Measurements from ENCODE around the gene SMNDC1. TPM values are rescaled to one million over a fixed set of nuclear protein-coding genes. Genes with fewer than 3 reads are reported as not detected.
A peak's percentile ranks its signal among the peaks of the same experiment; 100 is the strongest.
"Not testable (repeated sequence)": the region's sequence is repeated elsewhere in the genome, so short reads cannot be mapped to it uniquely, and the experiment has no call there.

The SMNDC1 gene
- polyA plus RNA-seq, 1 experiment, result 6.1 TPM

DNA sequence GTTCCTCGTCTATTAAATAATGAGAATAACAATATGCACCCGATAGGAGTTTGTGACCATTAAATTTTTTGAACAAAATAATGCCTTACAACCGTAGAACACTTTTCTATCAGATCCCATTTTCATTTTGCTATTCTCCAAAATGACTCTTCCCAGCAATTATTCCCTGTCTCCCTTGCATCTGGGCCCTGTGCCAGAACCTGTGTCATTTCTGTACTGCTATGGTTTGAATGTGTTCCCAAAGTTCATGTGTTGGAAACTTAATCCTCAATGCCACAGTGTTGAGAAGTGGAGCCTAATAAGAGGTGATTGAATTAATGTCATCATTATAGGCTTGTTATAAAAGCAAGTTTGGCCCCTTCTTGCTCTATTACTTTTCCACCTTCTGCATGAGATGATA, 33.2 kb upstream of the SMNDC1 start:
- DNase-seq (ENCODE audit: low read depth), result no peak
- no peaks in the 10 kb centered on the region for H3K36me3 ChIP-seq (ENCODE audit: control insufficient read depth, insufficient read depth, low read length)
- POLR2A ChIA-PET, result no interaction called here
- TF ChIP-seq, protein P1, sequence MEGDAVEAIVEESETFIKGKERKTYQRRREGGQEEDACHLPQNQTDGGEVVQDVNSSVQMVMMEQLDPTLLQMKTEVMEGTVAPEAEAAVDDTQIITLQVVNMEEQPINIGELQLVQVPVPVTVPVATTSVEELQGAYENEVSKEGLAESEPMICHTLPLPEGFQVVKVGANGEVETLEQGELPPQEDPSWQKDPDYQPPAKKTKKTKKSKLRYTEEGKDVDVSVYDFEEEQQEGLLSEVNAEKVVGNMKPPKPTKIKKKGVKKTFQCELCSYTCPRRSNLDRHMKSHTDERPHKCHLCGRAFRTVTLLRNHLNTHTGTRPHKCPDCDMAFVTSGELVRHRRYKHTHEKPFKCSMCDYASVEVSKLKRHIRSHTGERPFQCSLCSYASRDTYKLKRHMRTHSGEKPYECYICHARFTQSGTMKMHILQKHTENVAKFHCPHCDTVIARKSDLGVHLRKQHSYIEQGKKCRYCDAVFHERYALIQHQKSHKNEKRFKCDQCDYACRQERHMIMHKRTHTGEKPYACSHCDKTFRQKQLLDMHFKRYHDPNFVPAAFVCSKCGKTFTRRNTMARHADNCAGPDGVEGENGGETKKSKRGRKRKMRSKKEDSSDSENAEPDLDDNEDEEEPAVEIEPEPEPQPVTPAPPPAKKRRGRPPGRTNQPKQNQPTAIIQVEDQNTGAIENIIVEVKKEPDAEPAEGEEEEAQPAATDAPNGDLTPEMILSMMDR (IDR thresholded peaks at IDR 0.05; ENCODE audit: insufficient read depth, low read depth, low read length), result no peak
- H3K4me3 ChIP-seq (ENCODE audit: low read depth, low read length), result no peak overlapping the region
- CTCF ChIA-PET, result no interaction called here
- no peaks in the 10 kb centered on the region for H3K27me3 ChIP-seq (ENCODE audit: control insufficient read depth, insufficient read depth, low read length)

DNA sequence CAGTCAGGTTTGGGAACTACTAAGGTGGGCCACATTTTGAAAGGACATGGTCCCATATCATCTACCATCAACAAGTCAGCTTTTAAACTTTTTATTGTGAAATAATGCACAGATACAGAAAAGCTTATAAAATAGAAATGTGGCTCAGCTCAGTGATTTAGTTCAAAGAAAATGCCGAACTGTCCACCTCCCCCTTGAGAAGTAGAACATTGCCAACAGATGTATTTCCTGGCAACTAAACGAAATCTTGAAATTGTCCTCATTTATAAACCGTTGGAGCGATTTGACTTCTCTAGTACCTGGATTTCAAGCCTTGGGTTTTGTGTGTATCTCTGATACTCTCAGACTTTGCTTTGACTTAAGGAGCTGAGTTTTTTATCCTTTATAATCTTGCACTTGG, 32.7 kb upstream of the SMNDC1 start:
- TF ChIP-seq, protein P1 (IDR thresholded peaks at IDR 0.05; ENCODE audit: insufficient read depth, low read depth, low read length), result no peak
- Histone ChIP-seq H3K27me3 (ENCODE audit: control insufficient read depth, insufficient read depth, low read length) (no peaks in the 10 kb centered on the region), H3K4me3 (ENCODE audit: low read depth, low read length) (no peak overlapping the region), H3K36me3 (ENCODE audit: control insufficient read depth, insufficient read depth, low read length) (no peaks in the 10 kb centered on the region)
- CTCF ChIA-PET, result interaction anchor here (0.7 to 1.7 kb wide), 5 partner anchors 8 to 227 kb away, joined by 3 to 7 read pairs (median 3); no protein-coding TSS in a partner anchor
- POLR2A ChIA-PET, result no interaction called here
- no peak for DNase-seq (ENCODE audit: low read depth)

DNA sequence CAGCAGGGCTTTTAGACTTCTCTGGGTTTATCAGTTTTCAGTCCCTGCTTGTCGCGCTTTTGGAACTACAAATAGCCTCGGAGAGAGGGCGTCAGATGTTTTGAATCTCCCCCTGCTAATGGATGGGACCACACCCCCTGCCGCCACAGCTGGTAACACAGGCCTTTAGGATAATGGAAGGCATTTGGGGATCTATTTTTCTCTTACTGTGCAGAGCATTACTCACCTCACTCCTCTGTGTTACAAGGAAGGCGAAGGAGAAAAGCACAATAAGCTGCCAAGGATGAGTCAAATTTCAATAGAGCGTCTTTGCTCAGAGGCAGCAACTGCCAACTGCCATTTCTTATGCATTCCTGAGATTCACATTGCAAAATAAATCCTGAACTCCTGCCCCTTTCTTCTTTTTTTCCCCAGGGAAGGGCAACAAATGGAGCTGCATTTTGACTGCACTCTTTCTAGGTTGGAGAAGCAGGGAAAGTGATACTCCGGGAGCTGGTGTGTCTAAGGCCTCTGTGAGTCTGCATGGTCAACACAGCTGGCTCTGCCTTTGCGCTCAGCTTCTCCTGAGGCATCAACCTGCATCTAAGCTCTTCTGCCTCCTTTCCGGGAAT, 31.5 kb upstream of the SMNDC1 start:
- Histone ChIP-seq H3K36me3 (ENCODE audit: control insufficient read depth, insufficient read depth, low read length) (no peaks in the 10 kb centered on the region), H3K4me3 (ENCODE audit: low read depth, low read length) (no peak overlapping the region), H3K27me3 (ENCODE audit: control insufficient read depth, insufficient read depth, low read length) (no peaks in the 10 kb centered on the region)
- TF ChIP-seq, protein P1 (IDR thresholded peaks at IDR 0.05; ENCODE audit: insufficient read depth, low read depth, low read length), result peak; percentile 47
- ChIA-PET CTCF (interaction anchor here (0.8 to 1.7 kb wide), 8 partner anchors 8 to 228 kb away, joined by 3 to 7 read pairs (median 4); partner anchors contain the start of gene DUSP5), POLR2A (interaction anchor here (0.5 to 0.6 kb wide), 3 partner anchors 9 to 122 kb away, joined by 4 to 5 read pairs (median 4); no protein-coding TSS in a partner anchor)
- DNase-seq (ENCODE audit: low read depth), result peak; percentile 98

DNA sequence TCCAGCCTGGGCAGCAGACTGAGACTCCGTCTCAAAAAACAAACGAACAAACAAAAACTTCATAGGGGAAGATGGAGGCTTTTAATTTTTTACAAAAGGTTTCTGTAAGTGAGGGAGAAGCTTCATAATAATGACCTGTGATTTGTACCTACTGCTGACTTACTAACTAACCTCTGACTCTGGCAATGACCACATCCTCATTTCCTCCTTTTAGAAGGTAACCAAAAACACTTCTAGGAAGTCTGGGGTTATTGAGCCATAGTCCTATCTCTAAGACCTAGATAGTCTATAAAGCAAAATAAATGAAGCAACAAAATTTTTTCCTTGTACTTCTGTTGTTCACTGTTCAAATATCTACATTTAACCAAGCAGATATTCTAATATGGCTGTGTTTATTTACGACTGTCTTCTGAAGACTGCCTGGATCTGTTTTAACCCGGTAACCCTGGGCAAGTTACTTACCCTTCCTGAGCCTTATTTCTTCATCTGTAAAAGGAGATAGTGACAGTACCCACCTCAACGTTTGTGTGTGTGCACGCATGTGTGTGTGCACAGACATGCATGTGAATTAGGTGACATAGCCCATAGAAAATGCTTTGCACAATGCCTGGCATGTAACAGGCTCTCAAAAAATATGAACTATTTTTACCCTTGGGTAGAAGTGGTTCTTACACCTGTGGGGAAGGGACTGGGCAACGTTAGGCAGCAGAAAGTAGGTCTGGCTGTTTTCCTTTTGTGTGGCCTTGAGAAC, 30.8 kb upstream of the SMNDC1 start:
- CTCF ChIA-PET, result interaction anchor here (1.0 to 5.4 kb wide), 4 partner anchors 18 to 200 kb away, joined by 3 to 20 read pairs (median 6); partner anchors contain the start of gene DUSP5
- no peak overlapping the region for H3K4me3 ChIP-seq (ENCODE audit: low read depth, low read length)
- TF ChIP-seq, protein P1 (IDR thresholded peaks at IDR 0.05; ENCODE audit: insufficient read depth, low read depth, low read length), result no peak
- DNase-seq (ENCODE audit: low read depth), result no peak
- H3K27me3 ChIP-seq (ENCODE audit: control insufficient read depth, insufficient read depth, low read length), result no peaks in the 10 kb centered on the region
- POLR2A ChIA-PET, result interaction anchor here (0.5 kb wide), 1 partner anchor 121 kb away, joined by 4 read pairs; no protein-coding TSS in a partner anchor
- H3K36me3 ChIP-seq (ENCODE audit: control insufficient read depth, insufficient read depth, low read length), result no peaks in the 10 kb centered on the region

DNA sequence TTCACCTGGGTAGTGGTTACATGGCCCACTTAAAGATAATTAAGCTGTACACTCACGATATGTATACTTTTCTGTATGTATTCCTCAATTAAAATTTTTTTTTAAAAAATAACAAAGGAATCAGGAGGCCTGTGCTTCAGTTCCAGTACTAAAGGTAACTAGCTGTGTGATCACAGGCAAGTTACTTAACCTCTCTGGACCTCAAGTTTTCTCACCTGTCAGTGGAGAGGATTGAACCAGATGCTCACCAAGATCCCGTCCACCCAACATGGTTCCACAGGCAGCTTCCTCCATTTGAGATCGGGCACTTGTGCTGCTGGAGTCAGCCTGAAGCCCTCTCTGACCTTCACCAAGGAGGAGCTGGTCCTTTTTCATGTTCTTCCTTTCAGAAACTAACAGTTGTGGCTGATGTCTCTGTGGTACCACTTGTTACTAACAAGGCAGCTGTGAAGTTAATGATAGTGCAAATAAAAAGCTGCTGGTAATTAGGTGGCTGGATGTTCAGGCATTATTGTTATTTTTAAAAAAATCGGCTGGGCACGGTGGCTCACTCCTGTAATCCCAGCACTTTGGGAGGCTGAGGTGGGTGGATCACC, 29.4 kb upstream of the SMNDC1 start:
- no peak overlapping the region for H3K4me3 ChIP-seq (ENCODE audit: low read depth, low read length)
- no peaks in the 10 kb centered on the region for H3K27me3 ChIP-seq (ENCODE audit: control insufficient read depth, insufficient read depth, low read length)
- TF ChIP-seq, protein P1 (IDR thresholded peaks at IDR 0.05; ENCODE audit: insufficient read depth, low read depth, low read length), result no peak
- no peaks in the 10 kb centered on the region for H3K36me3 ChIP-seq (ENCODE audit: control insufficient read depth, insufficient read depth, low read length)
- no peak for DNase-seq (ENCODE audit: low read depth)
- ChIA-PET POLR2A (no interaction called here), CTCF (interaction anchor here (1.2 to 5.4 kb wide), 3 partner anchors 10 to 86 kb away, joined by 4 to 20 read pairs (median 4); no protein-coding TSS in a partner anchor)

DNA sequence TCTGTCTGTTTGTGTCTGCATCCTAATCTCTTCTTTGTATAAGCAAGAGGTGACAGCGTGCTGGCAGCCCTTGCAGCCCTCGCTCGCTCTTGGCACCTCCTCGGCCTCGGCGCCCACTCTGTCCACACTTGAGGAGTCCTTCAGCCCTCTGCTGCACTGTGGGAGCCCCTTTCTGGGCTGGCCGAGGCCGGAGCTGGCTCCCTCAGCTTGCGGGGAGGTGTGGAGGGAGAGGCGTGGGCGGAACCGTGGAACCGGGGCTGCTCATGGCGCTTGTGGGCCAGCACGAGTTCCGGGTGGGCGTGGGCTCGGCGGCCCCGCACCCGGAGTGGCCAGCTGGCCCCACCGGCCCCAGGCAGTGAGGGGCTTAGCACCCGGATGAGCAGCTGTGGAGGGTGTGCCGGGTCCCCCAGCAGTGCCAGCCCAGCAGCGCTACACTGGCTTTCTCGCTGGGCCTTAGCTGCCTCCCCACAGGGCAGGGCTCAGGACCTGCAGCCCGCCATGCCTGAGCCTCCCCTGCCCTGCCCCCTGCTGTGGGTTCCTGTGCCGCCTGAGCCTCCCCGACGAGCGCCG, 26.6 kb upstream of the SMNDC1 start:
- H3K36me3 ChIP-seq (ENCODE audit: control insufficient read depth, insufficient read depth, low read length), result not testable (repeated sequence)

More for the DNA sequence above, 26.6 kb upstream of the SMNDC1 start:
- CTCF ChIA-PET, result interaction anchor here (5.4 kb wide), 1 partner anchor 22 kb away, joined by 20 read pairs; no protein-coding TSS in a partner anchor
- H3K4me3 ChIP-seq (ENCODE audit: low read depth, low read length); DNase-seq (ENCODE audit: low read depth); POLR2A ChIA-PET; H3K27me3 ChIP-seq (ENCODE audit: control insufficient read depth, insufficient read depth, low read length): not testable (repeated sequence)
